ENCODE measurements around the gene MLLT3. TPM values are rescaled to one million over a fixed set of nuclear protein-coding genes. Genes with fewer than 3 reads are reported as not detected.

Gene MLLT3
- total RNA-seq, 3 donors from 2014 or later = 13.0 to 19.0 (median 14.6) TPM

GRCh38 chr9:20620650-20621470 lies 1.4 kb downstream of the MLLT3 start:
- Mint-ChIP-seq H3K36me3 (ENCODE audit: insufficient read depth) (no peaks in the 10 kb centered on the region), H3K9me3 (no peaks in the 10 kb centered on the region), H3K27me3 (ENCODE audit: low read depth) (no peaks in the 10 kb centered on the region), H3K4me1 (ENCODE audit: low read depth) (peaks cover 54% of the 10 kb centered on the region), H3K4me3 (peak overlapping the region; percentile 92)
- DNase-seq (peak; percentile 64), ATAC-seq (peak; percentile 1 to 6)

- H3K4me1 Mint-ChIP-seq (ENCODE audit: low read depth) = peaks cover 53% of the 10 kb centered on the region
- peaks cover 3% of the 10 kb centered on the region for H3K36me3 Mint-ChIP-seq (ENCODE audit: insufficient read depth)
- no peak for DNase-seq
- H3K4me3 Mint-ChIP-seq = peak overlapping the region; percentile 82
- ATAC-seq = no peak
- no peaks in the 10 kb centered on the region for H3K27me3 Mint-ChIP-seq (ENCODE audit: low read depth)
- H3K9me3 Mint-ChIP-seq = no peaks in the 10 kb centered on the region
Measured at GRCh38 chr9:20619487-20620200, 2.7 kb downstream of the MLLT3 start.

GRCh38 chr9:20618361-20618802 lies 3.9 kb downstream of the MLLT3 start:
- ATAC-seq (no peak), DNase-seq (no peak)
- no peaks in the 10 kb centered on the region for H3K27me3 Mint-ChIP-seq (ENCODE audit: low read depth)
- H3K9me3 Mint-ChIP-seq = no peaks in the 10 kb centered on the region
- peak overlapping the region; percentile 26 for H3K4me3 Mint-ChIP-seq
- peaks cover 3% of the 10 kb centered on the region for H3K36me3 Mint-ChIP-seq (ENCODE audit: insufficient read depth)
- H3K4me1 Mint-ChIP-seq (ENCODE audit: low read depth) = peaks cover 49% of the 10 kb centered on the region

- Mint-ChIP-seq H3K4me3 (no peak overlapping the region), H3K27me3 (ENCODE audit: low read depth) (no peaks in the 10 kb centered on the region), H3K4me1 (ENCODE audit: low read depth) (peaks cover 65% of the 10 kb centered on the region), H3K36me3 (ENCODE audit: insufficient read depth) (peaks cover 3% of the 10 kb centered on the region), H3K9me3 (no peaks in the 10 kb centered on the region)
- DNase-seq (no peak), ATAC-seq (no peak)
Measured at GRCh38 chr9:20616808-20617207, 5.5 kb downstream of the MLLT3 start.

GRCh38 chr9:20614602-20615216 lies 7.6 kb downstream of the MLLT3 start:
- peaks cover 3% of the 10 kb centered on the region for H3K36me3 Mint-ChIP-seq (ENCODE audit: insufficient read depth)
- peaks cover 76% of the 10 kb centered on the region for H3K4me1 Mint-ChIP-seq (ENCODE audit: low read depth)
- H3K4me3 Mint-ChIP-seq = no peak overlapping the region
- no peaks in the 10 kb centered on the region for H3K9me3 Mint-ChIP-seq
- no peaks in the 10 kb centered on the region for H3K27me3 Mint-ChIP-seq (ENCODE audit: low read depth)
- DNase-seq (no peak), ATAC-seq (peak; percentile 42 to 46)

GRCh38 chr9:20611691-20612287 lies 10.5 kb downstream of the MLLT3 start:
- H3K36me3 Mint-ChIP-seq (ENCODE audit: insufficient read depth) = peaks cover 5% of the 10 kb centered on the region
- no peak overlapping the region for H3K4me3 Mint-ChIP-seq
- ATAC-seq = peak in 1 of 2 donors; percentile 62
- H3K27me3 Mint-ChIP-seq (ENCODE audit: low read depth) = no peaks in the 10 kb centered on the region
- H3K4me1 Mint-ChIP-seq (ENCODE audit: low read depth) = peaks cover 74% of the 10 kb centered on the region
- H3K9me3 Mint-ChIP-seq = no peaks in the 10 kb centered on the region
- DNase-seq = no peak

GRCh38 chr9:20610591-20610990 lies 11.7 kb downstream of the MLLT3 start:
- Mint-ChIP-seq H3K27me3 (ENCODE audit: low read depth) (no peaks in the 10 kb centered on the region), H3K36me3 (ENCODE audit: insufficient read depth) (peaks cover 5% of the 10 kb centered on the region), H3K9me3 (no peaks in the 10 kb centered on the region), H3K4me3 (no peak overlapping the region), H3K4me1 (ENCODE audit: low read depth) (peaks cover 75% of the 10 kb centered on the region)
- ATAC-seq (no peak), DNase-seq (no peak)

GRCh38 chr9:20608582-20608981 lies 13.7 kb downstream of the MLLT3 start:
- H3K9me3 Mint-ChIP-seq = no peaks in the 10 kb centered on the region
- H3K4me1 Mint-ChIP-seq (ENCODE audit: low read depth) = peaks cover 80% of the 10 kb centered on the region
- H3K27me3 Mint-ChIP-seq (ENCODE audit: low read depth) = no peaks in the 10 kb centered on the region
- peaks cover 2% of the 10 kb centered on the region for H3K36me3 Mint-ChIP-seq (ENCODE audit: insufficient read depth)
- DNase-seq (no peak), ATAC-seq (peak; percentile 24 to 45)
- H3K4me3 Mint-ChIP-seq = peak overlapping the region; percentile 9

GRCh38 chr9:20606652-20607051 lies 15.6 kb downstream of the MLLT3 start:
- DNase-seq (no peak), ATAC-seq (no peak)
- Mint-ChIP-seq H3K36me3 (ENCODE audit: insufficient read depth) (peaks cover 4% of the 10 kb centered on the region), H3K4me3 (no peak overlapping the region), H3K4me1 (ENCODE audit: low read depth) (peaks cover 79% of the 10 kb centered on the region), H3K27me3 (ENCODE audit: low read depth) (no peaks in the 10 kb centered on the region), H3K9me3 (no peaks in the 10 kb centered on the region)

GRCh38 chr9:20604562-20604961 lies 17.7 kb downstream of the MLLT3 start:
- DNase-seq = no peak
- Mint-ChIP-seq H3K36me3 (ENCODE audit: insufficient read depth) (peaks cover 9% of the 10 kb centered on the region), H3K9me3 (no peaks in the 10 kb centered on the region)

GRCh38 chr9:20603524-20604268 lies 18.6 kb downstream of the MLLT3 start:
- H3K27me3 Mint-ChIP-seq (ENCODE audit: low read depth) = no peaks in the 10 kb centered on the region
- H3K4me3 Mint-ChIP-seq = no peak overlapping the region

More at GRCh38 chr9:20604562-20604961, 17.7 kb downstream of the MLLT3 start:
- peaks cover 77% of the 10 kb centered on the region for H3K4me1 Mint-ChIP-seq (ENCODE audit: low read depth)
- peak; percentile 70 to 77 for ATAC-seq
- H3K4me3 Mint-ChIP-seq = peak overlapping the region; percentile 63
- H3K27me3 Mint-ChIP-seq (ENCODE audit: low read depth) = no peaks in the 10 kb centered on the region

GRCh38 chr9:20601292-20601691 lies 21.0 kb downstream of the MLLT3 start:
- ATAC-seq (peak in 1 of 2 donors; percentile 24), DNase-seq (no peak)
- Mint-ChIP-seq H3K4me1 (ENCODE audit: low read depth) (peaks cover 72% of the 10 kb centered on the region), H3K9me3 (no peaks in the 10 kb centered on the region), H3K27me3 (ENCODE audit: low read depth) (no peaks in the 10 kb centered on the region), H3K36me3 (ENCODE audit: insufficient read depth) (peaks cover 11% of the 10 kb centered on the region), H3K4me3 (peak overlapping the region; percentile 4)

More at GRCh38 chr9:20603524-20604268, 18.6 kb downstream of the MLLT3 start:
- no peak for ATAC-seq
- Mint-ChIP-seq H3K36me3 (ENCODE audit: insufficient read depth) (peaks cover 10% of the 10 kb centered on the region), H3K4me1 (ENCODE audit: low read depth) (peaks cover 76% of the 10 kb centered on the region), H3K9me3 (no peaks in the 10 kb centered on the region)
- no peak for DNase-seq

- Mint-ChIP-seq H3K4me1 (ENCODE audit: low read depth) (peaks cover 74% of the 10 kb centered on the region), H3K9me3 (no peaks in the 10 kb centered on the region), H3K36me3 (ENCODE audit: insufficient read depth) (peaks cover 12% of the 10 kb centered on the region), H3K4me3 (no peak overlapping the region), H3K27me3 (ENCODE audit: low read depth) (no peaks in the 10 kb centered on the region)
- no peak for ATAC-seq
- no peak for DNase-seq
Measured at GRCh38 chr9:20599195-20599594, 23.1 kb downstream of the MLLT3 start.

Measured in activated T-cell treated with anti-CD3 and anti-CD28 coated beads, Interleukin-2, amount 50 U/mL, for 4 hours (primary cell).